OCI-LY7 (cell line): Measurements from ENCODE around the gene CRYBB3. TPM values are rescaled to one million over a fixed set of nuclear protein-coding genes. Genes with fewer than 3 reads are reported as not detected.

Source experiments
- BruUV-seq: library from RNA; stranded (reverse); fragments of 400-500 nt; replicated peaks from 2 replicates; lab custom pipeline; 2021; lab: Mats Ljungman, UMichigan
- CTCF ChIA-PET: fragments of 300-600 bp; sonication (Branson Sonifier 250); formaldehyde crosslinking; loops from one replicate; lab custom pipeline; 2022; ENCODE audit warnings: antibody characterized with exemption; ENCODE audit not compliant: unreplicated experiment; lab: Charles Lee
- POLR2A ChIA-PET: fragments of 300-600 bp; sonication (Branson Sonifier 250); formaldehyde crosslinking; loops from one replicate; lab custom pipeline; 2022; ENCODE audit warnings: antibody characterized with exemption; lab: Charles Lee
- DNase-seq: peaks from one replicate; pipeline ENCODE4 v3.0.0-alpha.2; 2015; ENCODE audit warnings: low spot score
- H2AFZ ChIP-seq: fragments of 200-600 bp; sonication (generic), shearing (Covaris generic); 2 replicates; pipeline ENCODE4 v1.6.1; 2014; ENCODE audit warnings: mild to moderate bottlenecking, antibody characterized with exemption, low read length, moderate library complexity
- H3K27ac ChIP-seq: fragments of 200-600 bp; sonication (generic); 2 replicates; pipeline ENCODE4 v1.5.1; 2014; ENCODE audit warnings: mixed run types, low read depth, mild to moderate bottlenecking, moderate library complexity, low read length, inconsistent platforms; ENCODE audit not compliant: poor library complexity, severe bottlenecking
- H3K36me3 ChIP-seq: fragments of 200-600 bp; sonication (generic); 2 replicates; pipeline ENCODE4 v1.6.1; 2014; ENCODE audit warnings: mild to moderate bottlenecking, antibody characterized with exemption, low read length, moderate library complexity, mixed read lengths; ENCODE audit not compliant: insufficient read depth
- H3K4me1 ChIP-seq: fragments of 200-600 bp; sonication (generic); 2 replicates; pipeline ENCODE4 v1.5.1; 2014; ENCODE audit warnings: mild to moderate bottlenecking, low read length; ENCODE audit not compliant: insufficient read depth, poor library complexity, severe bottlenecking
- H3K4me2 ChIP-seq: fragments of 200-600 bp; sonication (generic); 2 replicates; pipeline ENCODE4 v1.6.1; 2014; ENCODE audit warnings: mild to moderate bottlenecking, low read length
- H3K4me3 ChIP-seq: fragments of 200-600 bp; sonication (generic); 2 replicates; pipeline ENCODE4 v1.5.1; 2014; ENCODE audit warnings: mild to moderate bottlenecking, low read depth, low read length; ENCODE audit not compliant: poor library complexity, severe bottlenecking
- H3K79me2 ChIP-seq: fragments of 200-600 bp; sonication (generic); 2 replicates; pipeline ENCODE4 v1.6.1; 2016; ENCODE audit warnings: low read depth, mild to moderate bottlenecking, low read length, moderate library complexity, mixed read lengths; ENCODE audit not compliant: insufficient read depth
- H3K9me2 ChIP-seq: fragments of 200-600 bp; sonication (generic); 2 replicates; pipeline ENCODE4 v1.6.1; 2016; ENCODE audit warnings: mild to moderate bottlenecking, low read length, mixed read lengths; ENCODE audit not compliant: insufficient read depth
- H3K9me3 ChIP-seq: fragments of 200-600 bp; sonication (generic); 2 replicates; pipeline ENCODE4 v1.6.1; 2014; ENCODE audit warnings: mild to moderate bottlenecking, mixed run types, low read length, mixed read lengths
- H4K20me1 ChIP-seq: fragments of 200-600 bp; sonication (generic); 2 replicates; pipeline ENCODE4 v1.6.1; 2014; ENCODE audit warnings: mild to moderate bottlenecking, antibody characterized with exemption, low read length, moderate library complexity, mixed read lengths; ENCODE audit not compliant: insufficient read depth
- EZH2phosphoT487 ChIP-seq: fragments of 200-600 bp; sonication (generic); IDR thresholded peaks from 2 replicates; pipeline ENCODE4 v1.6.1; 2018; ENCODE audit warnings: low read depth, borderline replicate concordance, mild to moderate bottlenecking, mixed run types, antibody characterized with exemption, low read length, moderate library complexity, mixed read lengths
- intact Hi-C: fragments of 100-400 bp; cut with micrococcal nuclease; formaldehyde crosslinking; loops from one replicate; pipeline ENCODE4 v1.10.0; 2022; ENCODE audit not compliant: unreplicated experiment
- total RNA-seq, 2 experiments: library from RNA; depleted of rRNA in 1 of 2; stranded (reverse); fragments of >200 nt in 1 of 2; shearing (Covaris generic) in 1 of 2; gene quantifications; 2 replicates each; pipeline ENCODE4 v1.2.3, GENCODE V29; 2014 to 2022
- TF ChIP-seq, protein P1 (sequence below): fragments of 200-600 bp; sonication (generic); conservative IDR thresholded peaks from 2 replicates; pipeline ENCODE4 v1.5.1; 2014; ENCODE audit warnings: mild to moderate bottlenecking, antibody characterized with exemption, low read length, moderate library complexity, mixed read lengths

CRYBB3 gene
- total RNA-seq, 2 experiments from 2014 or later: not detected

- H3K9me2 ChIP-seq: no peaks in the 10 kb centered on the region
- no peak overlapping the region for H3K4me2 ChIP-seq
- intact Hi-C loops: no loop called here
- H3K4me3 ChIP-seq: no peak overlapping the region
- H3K27ac ChIP-seq: no peak overlapping the region
- H3K4me1 ChIP-seq: no peaks in the 10 kb centered on the region
- H4K20me1 ChIP-seq: no peaks in the 10 kb centered on the region
- no peaks in the 10 kb centered on the region for H3K79me2 ChIP-seq
- no peak overlapping the region for H2AFZ ChIP-seq
- no TSS peak for BruUV-seq
- H3K36me3 ChIP-seq: no peaks in the 10 kb centered on the region
- ChIA-PET CTCF (no interaction called here), POLR2A (no interaction called here)
- no peak for TF ChIP-seq EZH2phosphoT487
- TF ChIP-seq, protein P1, sequence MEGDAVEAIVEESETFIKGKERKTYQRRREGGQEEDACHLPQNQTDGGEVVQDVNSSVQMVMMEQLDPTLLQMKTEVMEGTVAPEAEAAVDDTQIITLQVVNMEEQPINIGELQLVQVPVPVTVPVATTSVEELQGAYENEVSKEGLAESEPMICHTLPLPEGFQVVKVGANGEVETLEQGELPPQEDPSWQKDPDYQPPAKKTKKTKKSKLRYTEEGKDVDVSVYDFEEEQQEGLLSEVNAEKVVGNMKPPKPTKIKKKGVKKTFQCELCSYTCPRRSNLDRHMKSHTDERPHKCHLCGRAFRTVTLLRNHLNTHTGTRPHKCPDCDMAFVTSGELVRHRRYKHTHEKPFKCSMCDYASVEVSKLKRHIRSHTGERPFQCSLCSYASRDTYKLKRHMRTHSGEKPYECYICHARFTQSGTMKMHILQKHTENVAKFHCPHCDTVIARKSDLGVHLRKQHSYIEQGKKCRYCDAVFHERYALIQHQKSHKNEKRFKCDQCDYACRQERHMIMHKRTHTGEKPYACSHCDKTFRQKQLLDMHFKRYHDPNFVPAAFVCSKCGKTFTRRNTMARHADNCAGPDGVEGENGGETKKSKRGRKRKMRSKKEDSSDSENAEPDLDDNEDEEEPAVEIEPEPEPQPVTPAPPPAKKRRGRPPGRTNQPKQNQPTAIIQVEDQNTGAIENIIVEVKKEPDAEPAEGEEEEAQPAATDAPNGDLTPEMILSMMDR: no peak
- H3K9me3 ChIP-seq: no peaks in the 10 kb centered on the region
- DNase-seq: no peak
Observed at GRCh38 chr22:25166266-25167040, 33.2 kb upstream of the CRYBB3 start.

DNA sequence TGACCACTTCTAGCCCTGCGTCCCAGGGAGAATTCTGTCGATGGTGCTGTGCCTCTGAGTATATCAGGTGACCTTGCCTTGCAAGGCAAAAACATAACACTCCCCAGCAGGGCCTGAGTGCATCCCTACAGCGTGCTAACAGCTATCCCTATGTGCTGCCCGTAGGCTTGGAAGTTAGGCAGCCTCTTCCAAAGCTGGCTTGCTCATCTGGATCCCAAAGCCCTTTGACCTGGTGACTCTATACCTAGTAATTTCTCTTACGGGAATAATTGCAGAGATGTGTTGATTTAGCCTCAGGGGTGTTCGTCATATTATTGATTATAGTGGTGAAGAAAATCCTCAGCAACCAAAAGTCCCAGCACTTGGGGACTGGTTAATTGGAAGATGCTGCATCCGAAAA, 32.6 kb upstream of the CRYBB3 start:
- H3K4me3 ChIP-seq: no peak overlapping the region
- no peak overlapping the region for H3K4me2 ChIP-seq
- TF ChIP-seq EZH2phosphoT487: no peak
- TF ChIP-seq, protein P1: no peak
- no peaks in the 10 kb centered on the region for H3K9me3 ChIP-seq
- H3K9me2 ChIP-seq: no peaks in the 10 kb centered on the region
- no peak overlapping the region for H2AFZ ChIP-seq
- no peaks in the 10 kb centered on the region for H4K20me1 ChIP-seq
- BruUV-seq: no TSS peak
- H3K79me2 ChIP-seq: no peaks in the 10 kb centered on the region
- H3K27ac ChIP-seq: no peak overlapping the region
- H3K4me1 ChIP-seq: no peaks in the 10 kb centered on the region
- intact Hi-C loops: no loop called here
- H3K36me3 ChIP-seq: no peaks in the 10 kb centered on the region
- ChIA-PET CTCF (no interaction called here), POLR2A (no interaction called here)
- DNase-seq: no peak

DNA sequence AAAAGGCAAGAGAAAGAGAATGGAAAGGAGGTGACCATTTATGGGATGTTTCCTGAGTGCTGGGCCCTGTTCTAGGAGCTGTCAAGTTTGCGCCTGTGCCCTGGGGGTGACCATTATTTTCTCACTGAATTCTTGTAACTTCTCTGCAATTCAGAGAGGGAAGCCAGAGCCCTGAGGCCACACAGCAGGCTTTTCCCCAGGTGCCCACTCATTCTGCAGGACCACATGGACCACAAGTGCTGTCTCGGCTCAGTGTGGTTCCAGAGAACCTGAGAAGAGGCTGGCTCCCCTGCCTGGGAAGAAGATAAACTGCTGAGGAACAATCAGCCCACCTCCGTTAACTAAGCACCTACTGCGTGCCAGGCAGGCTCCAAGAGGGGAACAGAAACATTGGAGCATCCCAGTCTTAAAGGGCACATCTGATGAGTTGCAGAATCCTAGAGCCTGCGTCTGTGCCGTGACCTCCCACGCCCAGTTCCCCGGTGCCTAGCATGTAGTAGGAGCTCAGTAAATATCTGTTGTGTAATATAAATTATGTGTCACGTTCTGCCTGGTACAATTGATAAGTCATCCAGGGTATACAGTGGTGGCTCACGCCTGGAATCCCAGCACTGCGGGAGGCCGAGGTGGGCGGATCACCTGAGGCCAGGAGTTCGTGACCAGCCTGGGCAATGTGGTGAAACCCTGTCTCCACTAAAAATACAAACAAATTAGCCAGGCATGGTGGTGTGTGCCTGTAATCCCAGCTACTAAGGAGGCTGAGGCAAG, 31.6 kb upstream of the CRYBB3 start:
- BruUV-seq: no TSS peak
- H4K20me1 ChIP-seq: no peaks in the 10 kb centered on the region

More for the DNA sequence above, 31.6 kb upstream of the CRYBB3 start:
- H3K36me3 ChIP-seq: no peaks in the 10 kb centered on the region
- H3K4me1 ChIP-seq: no peaks in the 10 kb centered on the region
- intact Hi-C loops: no loop called here
- POLR2A ChIA-PET: no interaction called here
- no peaks in the 10 kb centered on the region for H3K79me2 ChIP-seq
- DNase-seq: no peak
- CTCF ChIA-PET: no interaction called here
- TF ChIP-seq, protein P1: no peak
- TF ChIP-seq EZH2phosphoT487: no peak
- H3K27ac ChIP-seq: no peak overlapping the region
- no peaks in the 10 kb centered on the region for H3K9me3 ChIP-seq
- H3K4me2 ChIP-seq: no peak overlapping the region
- no peaks in the 10 kb centered on the region for H3K9me2 ChIP-seq
- no peak overlapping the region for H2AFZ ChIP-seq
- H3K4me3 ChIP-seq: no peak overlapping the region
